Measurements from ENCODE around the gene DICER1.
"Not testable (repeated sequence)": the region's sequence is repeated elsewhere in the genome, so short reads cannot be mapped to it uniquely, and the experiment has no call there.

Gene DICER1

GRCh38 chr14:95144849-95145248 lies 12.5 kb downstream of the DICER1 start:
- DNase-seq: no peak

- DNase-seq: no peak
Measured at GRCh38 chr14:95143808-95144620, 13.3 kb downstream of the DICER1 start.

GRCh38 chr14:95142208-95142607 lies 15.1 kb downstream of the DICER1 start:
- no peak for DNase-seq

GRCh38 chr14:95141684-95142083 lies 15.6 kb downstream of the DICER1 start:
- no peak for DNase-seq

- DNase-seq: no peak
Measured at GRCh38 chr14:95140060-95140858, 17.1 kb downstream of the DICER1 start.

- DNase-seq: no peak
Measured at GRCh38 chr14:95138876-95139275, 18.5 kb downstream of the DICER1 start.

- DNase-seq: not testable (repeated sequence)
Measured at GRCh38 chr14:95138455-95138854, 18.9 kb downstream of the DICER1 start.

- DNase-seq: no peak
Measured at GRCh38 chr14:95137804-95138167, 19.5 kb downstream of the DICER1 start.

GRCh38 chr14:95137164-95137803 lies 20.0 kb downstream of the DICER1 start:
- no peak for DNase-seq

- no peak for DNase-seq
Measured at GRCh38 chr14:95136631-95137030, 20.7 kb downstream of the DICER1 start.

GRCh38 chr14:95134304-95134933 lies 22.9 kb downstream of the DICER1 start:
- no peak for DNase-seq

- DNase-seq: no peak
Measured at GRCh38 chr14:95133282-95133681, 24.0 kb downstream of the DICER1 start.

- no peak for DNase-seq
Measured at GRCh38 chr14:95132760-95133159, 24.6 kb downstream of the DICER1 start.

GRCh38 chr14:95130549-95130948 lies 26.8 kb downstream of the DICER1 start:
- no peak for DNase-seq

GRCh38 chr14:95128140-95128539 lies 29.2 kb downstream of the DICER1 start:
- no peak for DNase-seq

- no peak for DNase-seq
Measured at GRCh38 chr14:95127531-95127911, 29.8 kb downstream of the DICER1 start.

GRCh38 chr14:95126906-95127530 lies 30.3 kb downstream of the DICER1 start:
- DNase-seq: no peak

GRCh38 chr14:95125915-95126314 lies 31.4 kb downstream of the DICER1 start:
- DNase-seq: no peak

GRCh38 chr14:95125221-95125620 lies 32.1 kb downstream of the DICER1 start:
- no peak for DNase-seq

- no peak for DNase-seq
Measured at GRCh38 chr14:95123891-95124579, 33.3 kb downstream of the DICER1 start.

- no peak for DNase-seq
Measured at GRCh38 chr14:95122621-95122945, 34.7 kb downstream of the DICER1 start.

GRCh38 chr14:95121911-95122620 lies 35.3 kb downstream of the DICER1 start:
- no peak for DNase-seq
